Activated CD4-positive, alpha-beta T cell treated with anti-CD3 and anti-CD28 coated beads, Interleukin-2, amount 50 U/mL, for 24 hours (primary cell): ENCODE results near the gene TMCO4.

Source experiments
- DNase-seq, 2 donors: peaks; one replicate each; pipeline ENCODE4 v3.0.0-alpha.2; 2020; ENCODE audit warnings: low read depth in 1 of 2, low spot score in 1 of 2

TMCO4 gene

DNA sequence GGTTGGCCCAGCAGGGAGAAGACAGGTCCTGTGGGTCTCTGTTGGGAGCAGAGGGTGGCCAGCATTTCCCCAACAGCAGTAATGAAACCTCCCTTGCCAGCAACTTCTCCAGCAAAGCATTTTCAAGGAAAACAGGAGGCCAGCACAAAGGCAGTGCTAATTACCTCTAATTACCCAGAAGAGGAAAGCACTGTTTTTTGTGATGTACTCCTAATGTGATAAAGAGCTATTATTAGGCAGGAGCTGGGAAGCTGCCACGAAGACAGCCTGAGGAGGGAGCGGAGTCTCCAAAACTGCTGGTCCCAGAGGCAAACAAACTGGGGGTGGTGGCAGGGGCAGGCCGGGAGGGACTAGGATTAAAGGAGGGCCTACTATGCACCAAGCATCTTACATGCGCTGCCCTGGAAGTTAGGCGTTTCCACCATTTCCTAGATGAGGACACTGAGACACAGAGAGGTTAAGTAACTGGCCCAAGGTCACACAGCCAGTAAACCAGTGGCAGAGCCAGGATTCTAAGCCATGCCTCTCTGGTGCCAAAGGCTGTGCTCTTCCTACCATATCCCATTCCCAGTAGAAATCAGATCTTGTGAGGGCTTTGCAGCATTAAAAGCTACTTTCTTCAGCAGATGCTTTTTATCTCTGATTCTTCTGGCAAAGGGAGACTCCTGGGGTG is 110.5 kb downstream of the TMCO4 start:
- no peak for DNase-seq

DNA sequence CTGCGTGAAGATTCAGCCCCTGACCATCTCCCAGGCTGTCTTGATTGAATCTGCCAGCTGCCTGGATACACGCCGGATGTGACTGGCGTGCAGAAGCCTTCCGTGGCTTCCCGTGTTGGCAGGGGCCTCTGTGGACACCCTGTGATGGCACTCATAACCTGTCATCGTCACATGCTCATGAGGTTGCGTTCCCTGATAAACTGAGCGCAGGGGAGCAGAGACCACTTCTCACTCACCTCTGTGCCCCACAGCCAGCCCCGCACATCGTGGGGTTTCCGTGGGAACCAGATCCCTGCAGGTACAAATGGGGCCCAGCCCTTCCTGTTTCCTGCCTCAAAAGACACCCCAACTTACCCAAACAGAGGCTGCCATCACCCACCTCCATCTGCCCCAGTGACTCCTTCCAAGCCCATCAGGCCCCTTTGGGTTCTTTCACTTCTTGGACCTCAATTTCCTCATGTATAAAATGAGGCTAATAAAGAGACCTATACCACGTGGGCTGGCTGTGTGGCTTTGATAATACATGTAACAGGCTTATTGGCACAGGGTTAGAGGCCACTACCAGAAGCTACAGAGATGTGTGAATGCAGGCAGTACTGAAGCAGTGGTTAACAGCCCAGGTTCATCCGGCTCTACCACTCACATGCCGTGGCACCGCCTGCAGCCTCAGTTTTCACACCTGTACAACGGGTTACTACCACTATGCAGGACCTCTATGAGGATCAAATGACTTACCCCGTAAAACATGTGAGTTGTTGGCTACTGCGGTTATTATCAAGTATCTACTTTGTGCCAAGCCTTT is 111.5 kb downstream of the TMCO4 start:
- no peak for DNase-seq

DNA sequence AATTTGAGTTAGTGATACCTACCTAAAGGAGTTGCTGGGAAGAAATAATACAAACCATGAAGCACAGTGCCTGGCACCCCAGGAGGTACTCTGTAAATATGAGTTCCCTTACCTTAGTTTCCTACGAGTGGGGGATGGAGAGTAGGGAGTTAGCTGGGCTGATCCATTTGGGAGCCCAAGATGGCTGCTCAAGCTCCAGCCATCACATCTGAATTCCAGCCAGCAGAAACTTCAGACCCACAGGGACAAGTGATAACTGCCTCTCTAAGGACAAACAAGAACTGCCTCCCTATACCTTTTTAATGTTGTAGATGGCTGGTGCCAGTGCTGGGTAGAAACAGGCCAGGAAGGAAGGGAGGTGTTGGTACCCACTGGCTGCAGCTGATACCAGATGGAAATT is 112.3 kb downstream of the TMCO4 start:
- DNase-seq = no peak

DNA sequence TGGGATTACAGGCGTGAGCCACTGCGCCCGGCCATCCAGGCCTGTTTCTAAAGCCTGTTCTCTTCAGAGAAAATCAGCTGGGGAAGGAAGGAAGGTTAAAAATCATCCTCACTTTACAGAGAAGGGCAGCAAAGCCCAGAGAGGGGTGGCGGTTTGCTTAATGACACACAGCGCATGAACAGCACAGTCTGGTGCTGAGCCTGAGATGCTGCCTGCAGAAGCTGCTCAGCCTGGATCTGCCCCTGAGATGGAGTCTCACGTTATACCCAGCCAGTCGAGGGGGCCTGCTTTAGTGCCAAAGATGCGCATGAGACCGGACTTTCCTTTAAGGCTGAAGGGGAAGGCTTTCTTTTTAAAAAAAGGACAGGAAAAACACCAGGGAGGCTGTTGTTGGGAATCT is 113.7 kb downstream of the TMCO4 start:
- DNase-seq = no peak

DNA sequence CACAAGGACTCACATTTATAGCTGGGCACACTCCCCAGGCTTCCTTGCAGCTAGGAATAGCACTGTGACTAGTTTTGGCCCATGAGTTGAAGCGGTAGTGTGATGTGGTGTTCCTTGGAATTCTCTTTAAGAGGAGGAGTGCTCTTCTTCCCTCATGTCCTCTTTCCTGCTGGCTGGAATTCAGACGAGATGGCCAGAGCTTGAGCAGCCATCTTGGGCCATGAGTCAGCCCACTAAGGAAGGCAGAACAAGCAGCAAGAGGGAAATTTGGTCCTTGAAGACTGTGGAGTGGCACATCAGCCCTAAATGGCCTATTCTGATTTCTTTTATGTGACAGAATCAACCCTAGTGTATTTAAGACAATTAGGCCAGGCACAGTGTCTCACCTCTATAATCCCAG is 115.0 kb downstream of the TMCO4 start:
- no peak for DNase-seq

DNA sequence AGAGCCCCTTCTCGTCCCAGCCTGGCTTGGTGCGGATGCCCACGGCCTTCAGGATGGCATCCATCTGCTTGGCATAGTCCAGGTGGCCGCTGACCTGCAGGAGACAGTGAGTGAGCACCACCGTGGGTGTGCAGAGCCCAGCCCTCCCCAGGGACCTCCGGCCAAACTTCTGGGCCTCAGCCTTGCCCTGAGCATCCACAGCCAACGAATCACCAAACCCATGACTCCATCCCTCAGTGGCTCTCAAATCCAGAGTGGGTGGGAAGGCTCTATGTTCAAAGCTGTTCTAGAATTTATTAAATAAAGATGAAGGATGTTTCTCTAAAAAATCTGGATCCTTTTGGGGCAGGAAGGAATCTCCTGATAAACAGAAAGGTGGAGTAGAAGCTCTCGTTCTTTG is 116.4 kb downstream of the TMCO4 start:
- DNase-seq = no peak

DNA sequence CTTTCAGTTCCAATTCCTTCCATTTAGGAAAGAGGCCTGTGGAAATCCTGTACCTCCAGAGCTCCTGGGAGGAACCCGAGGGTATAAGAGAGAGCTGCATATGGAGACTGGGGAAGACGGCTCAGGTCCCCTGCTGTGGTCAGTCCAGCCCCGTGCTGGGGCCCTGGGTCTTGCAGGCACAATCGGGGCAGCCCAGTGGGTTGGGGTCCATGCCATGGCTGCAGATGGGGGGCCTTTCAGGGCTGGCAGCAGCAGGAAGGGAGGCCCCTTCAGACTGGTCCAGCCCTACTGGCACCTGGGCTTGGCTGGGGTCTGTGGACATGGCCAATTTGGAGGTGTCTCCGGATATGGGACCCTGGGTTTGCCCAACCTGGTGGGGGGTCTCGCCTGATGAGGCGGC is 116.8 kb downstream of the TMCO4 start:
- no peak for DNase-seq

DNA sequence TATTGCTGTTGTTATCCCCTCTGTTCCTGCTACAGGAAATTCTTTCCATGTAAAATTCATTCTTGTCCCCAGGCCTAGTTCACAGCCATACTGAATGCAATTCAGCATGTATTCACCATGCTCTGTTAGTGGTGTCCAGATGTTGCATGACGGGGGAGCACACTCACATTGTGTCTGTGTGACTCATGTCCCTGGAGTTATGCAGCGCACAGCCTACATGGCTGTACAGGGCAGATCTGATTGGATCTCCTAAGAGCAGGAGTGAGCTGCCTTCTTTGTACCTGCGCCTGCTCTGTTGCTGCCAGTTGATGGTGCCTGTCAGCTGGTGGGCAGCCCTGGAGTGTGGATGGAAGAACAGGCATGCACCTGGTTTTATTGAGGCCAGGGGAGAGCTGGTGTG is 117.5 kb downstream of the TMCO4 start:
- DNase-seq = no peak

DNA sequence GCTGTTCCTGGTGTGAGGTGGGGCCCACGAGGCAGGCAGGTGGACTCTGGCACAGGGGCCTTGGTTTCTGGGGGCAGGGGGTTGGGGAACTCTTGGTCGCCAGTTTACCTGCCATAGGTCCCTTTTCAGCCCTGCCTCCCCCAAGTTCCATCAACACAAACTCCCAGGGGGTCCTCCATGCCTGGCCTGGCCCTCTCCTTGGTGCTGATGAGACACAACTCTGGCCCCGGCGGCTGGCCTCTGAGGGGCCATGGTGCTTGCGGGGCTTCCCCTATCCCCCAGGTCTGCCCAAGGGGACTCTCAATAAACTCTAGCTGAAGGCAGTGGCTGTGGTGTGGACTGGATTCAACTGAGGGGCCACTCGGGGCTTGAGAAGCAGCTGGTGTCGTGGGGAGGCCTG is 119.1 kb downstream of the TMCO4 start:
- no peak for DNase-seq

DNA sequence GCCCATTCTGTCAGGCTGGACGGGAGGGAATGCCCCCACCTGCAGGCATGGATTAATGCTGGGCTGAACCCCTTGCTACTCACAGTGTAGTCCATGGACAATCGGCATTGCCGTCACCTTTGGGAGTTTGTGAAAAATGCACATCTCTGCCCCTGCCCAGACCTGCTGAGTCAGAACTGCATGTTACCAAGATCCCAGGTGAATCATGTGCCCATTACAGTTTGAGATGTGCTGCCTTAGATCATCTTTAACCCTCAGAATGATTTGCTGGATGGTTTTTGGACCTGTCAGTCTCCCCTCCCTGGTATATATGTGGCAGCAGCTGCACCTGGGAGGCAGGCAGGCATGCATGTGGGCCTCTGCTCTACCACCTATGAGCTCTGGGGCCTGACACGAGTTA is 120.0 kb downstream of the TMCO4 start:
- DNase-seq = no peak

DNA sequence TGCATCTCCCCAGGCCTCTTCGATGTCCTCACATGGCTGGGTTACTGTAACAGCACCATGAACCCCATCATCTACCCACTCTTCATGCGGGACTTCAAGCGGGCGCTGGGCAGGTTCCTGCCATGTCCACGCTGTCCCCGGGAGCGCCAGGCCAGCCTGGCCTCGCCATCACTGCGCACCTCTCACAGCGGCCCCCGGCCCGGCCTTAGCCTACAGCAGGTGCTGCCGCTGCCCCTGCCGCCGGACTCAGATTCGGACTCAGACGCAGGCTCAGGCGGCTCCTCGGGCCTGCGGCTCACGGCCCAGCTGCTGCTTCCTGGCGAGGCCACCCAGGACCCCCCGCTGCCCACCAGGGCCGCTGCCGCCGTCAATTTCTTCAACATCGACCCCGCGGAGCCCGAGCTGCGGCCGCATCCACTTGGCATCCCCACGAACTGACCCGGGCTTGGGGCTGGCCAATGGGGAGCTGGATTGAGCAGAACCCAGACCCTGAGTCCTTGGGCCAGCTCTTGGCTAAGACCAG is 120.7 kb downstream of the TMCO4 start:
- DNase-seq = no peak

DNA sequence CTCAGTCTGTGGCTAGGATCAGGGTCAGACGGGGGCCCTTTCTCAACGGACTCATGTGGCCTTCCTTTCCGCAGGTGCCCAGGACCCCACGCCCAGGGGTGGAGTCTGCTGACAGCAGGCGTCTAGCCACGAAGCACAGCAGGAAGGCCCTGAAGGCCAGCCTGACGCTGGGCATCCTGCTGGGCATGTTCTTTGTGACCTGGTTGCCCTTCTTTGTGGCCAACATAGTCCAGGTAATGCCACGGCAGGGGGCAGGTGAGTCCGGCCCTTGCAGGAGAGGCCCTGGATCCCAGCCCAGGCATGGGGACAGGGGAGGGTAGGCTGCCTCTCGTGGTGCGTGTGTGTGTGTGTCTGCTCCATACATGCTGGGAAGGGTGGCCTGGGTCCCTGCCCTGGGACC is 121.2 kb downstream of the TMCO4 start:
- DNase-seq = no peak

DNA sequence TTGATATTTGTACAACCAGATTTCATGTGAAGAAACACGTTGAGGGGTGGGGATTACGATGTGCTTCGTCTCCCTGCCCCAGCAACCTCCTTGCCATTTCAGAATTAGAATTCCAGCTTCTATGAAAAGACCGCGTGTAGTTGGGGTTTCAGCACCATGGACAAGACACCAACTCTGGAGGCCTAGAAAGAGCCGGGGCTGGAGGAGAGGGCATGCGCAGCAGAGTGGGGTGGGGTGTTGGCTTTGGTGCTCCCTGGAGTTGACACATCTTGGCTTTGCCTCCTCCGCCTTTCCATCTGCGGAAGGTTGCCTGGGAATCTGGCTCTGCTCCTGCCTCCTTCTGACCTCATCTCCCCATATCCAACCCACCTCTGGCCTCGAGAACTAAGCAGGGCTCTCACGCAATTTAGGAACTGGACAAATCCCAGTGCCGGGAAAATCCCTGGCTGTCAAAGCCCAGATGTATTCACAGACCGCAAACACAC is 123.2 kb downstream of the TMCO4 start:
- no peak for DNase-seq

DNA sequence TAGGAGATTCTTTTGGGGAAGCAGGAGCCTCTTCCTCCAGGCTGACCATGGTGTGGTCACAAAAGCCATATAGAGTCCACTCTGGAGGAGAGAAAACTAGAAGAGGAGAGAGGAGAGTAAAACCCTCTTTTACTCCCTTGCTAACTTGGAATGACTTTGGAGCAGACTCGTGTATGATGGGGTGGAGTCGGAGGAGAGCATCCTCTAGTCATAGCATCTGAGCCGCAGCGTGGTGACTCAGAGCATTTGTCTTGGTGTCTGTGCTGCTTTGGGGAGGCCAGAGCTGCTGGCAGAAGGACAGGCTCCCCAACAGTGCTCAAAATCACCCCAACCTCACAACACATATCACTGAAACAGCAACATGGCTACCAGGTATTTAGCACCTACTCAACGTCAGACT is 123.9 kb downstream of the TMCO4 start:
- no peak for DNase-seq

DNA sequence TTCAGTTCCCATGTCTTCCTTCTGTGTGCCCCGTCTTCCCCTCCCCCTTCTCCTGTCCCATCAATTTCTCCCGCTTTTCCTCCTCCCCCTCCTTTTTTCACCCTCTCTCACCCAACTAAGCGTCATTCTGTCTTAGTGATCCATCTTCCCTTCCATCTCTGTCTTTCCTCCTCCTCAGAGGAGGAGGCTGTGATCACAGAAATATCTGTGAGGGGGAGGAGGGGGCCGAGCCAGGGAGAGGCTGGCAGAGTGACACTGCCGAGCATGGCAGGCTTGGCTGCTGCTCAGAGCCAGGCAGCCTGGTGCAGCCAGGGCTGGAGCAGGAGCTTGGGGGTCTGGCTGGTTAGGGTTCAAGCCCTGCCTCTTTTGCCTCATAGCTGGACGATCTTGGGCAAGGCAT is 127.5 kb downstream of the TMCO4 start:
- no peak for DNase-seq

DNA sequence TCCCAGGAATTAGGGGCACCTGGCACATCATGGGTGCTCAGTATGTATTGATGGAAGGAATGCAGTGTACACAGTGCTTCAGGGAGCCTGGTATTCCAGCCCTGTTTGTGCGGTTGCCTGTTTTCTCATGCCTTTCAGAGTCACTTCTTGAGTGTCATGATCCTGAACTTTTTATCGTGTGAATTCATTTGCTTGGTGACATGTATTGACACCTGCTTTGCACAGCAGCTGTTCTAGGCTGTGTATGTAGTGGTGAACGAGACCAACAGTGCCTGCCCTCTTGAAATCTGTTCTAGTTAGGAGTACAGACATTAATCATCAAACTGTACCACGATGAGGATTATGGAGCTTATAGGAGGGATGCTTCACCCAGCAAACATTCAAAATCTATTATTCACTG is 128.9 kb downstream of the TMCO4 start:
- DNase-seq = no peak

DNA sequence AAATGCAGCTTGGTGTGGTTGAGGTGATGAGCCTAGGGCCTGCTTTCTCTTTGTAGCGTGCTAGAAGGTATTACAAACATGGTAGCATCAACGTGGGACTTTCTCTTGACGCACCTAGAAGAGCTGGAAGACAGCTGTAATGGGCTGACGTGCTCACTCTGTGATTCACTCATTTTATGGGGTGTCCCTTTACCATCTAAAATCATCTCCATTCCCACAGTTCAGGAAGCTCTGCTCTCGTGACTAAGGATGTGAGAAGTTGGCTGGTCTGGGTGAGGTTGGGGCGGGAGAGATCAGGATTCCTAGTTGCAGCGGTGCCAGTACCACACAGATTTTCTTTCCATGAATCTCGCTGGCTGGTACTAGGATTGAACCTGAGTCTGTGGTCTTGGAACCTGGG is 130.8 kb downstream of the TMCO4 start:
- DNase-seq = no peak

DNA sequence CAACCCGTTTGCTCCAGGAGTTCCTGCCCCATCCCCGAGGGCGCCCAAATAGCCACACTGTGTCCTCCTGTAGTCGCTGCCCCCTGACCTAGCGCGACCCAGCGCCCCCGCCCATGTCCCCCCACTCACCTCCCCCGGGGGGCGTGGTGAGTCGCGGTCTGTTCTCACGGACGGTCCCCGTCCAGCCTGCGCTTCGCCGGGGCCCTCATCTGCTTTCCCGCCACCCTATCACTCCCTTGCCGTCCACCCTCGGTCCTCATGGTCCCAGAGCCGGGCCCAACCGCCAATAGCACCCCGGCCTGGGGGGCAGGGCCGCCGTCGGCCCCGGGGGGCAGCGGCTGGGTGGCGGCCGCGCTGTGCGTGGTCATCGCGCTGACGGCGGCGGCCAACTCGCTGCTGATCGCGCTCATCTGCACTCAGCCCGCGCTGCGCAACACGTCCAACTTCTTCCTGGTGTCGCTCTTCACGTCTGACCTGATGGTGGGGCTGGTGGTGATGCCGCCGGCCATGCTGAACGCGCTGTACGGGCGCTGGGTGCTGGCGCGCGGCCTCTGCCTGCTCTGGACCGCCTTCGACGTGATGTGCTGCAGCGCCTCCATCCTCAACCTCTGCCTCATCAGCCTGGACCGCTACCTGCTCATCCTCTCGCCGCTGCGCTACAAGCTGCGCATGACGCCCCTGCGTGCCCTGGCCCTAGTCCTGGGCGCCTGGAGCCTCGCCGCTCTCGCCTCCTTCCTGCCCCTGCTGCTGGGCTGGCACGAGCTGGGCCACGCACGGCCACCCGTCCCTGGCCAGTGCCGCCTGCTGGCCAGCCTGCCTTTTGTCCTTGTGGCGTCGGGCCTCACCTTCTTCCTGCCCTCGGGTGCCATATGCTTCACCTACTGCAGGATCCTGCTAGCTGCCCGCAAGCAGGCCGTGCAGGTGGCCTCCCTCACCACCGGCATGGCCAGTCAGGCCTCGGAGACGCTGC is 133.9 kb downstream of the TMCO4 start:
- DNase-seq = no peak

DNA sequence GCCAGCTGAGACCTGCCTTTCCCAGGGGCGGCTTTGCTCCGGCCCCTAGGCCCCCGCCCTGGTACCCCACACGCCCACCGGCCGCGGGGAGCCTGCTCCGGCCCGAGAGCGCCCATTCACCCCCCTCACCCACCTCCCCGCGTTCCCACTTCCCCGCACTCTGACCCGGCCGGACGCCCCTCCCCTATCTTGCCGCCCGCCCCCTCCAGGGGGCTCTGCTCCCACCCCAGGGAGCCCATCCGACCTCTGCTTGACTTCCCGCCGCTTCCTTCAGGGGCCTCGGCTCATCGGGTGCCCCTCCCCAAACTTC is 134.6 kb downstream of the TMCO4 start:
- DNase-seq = no peak

DNA sequence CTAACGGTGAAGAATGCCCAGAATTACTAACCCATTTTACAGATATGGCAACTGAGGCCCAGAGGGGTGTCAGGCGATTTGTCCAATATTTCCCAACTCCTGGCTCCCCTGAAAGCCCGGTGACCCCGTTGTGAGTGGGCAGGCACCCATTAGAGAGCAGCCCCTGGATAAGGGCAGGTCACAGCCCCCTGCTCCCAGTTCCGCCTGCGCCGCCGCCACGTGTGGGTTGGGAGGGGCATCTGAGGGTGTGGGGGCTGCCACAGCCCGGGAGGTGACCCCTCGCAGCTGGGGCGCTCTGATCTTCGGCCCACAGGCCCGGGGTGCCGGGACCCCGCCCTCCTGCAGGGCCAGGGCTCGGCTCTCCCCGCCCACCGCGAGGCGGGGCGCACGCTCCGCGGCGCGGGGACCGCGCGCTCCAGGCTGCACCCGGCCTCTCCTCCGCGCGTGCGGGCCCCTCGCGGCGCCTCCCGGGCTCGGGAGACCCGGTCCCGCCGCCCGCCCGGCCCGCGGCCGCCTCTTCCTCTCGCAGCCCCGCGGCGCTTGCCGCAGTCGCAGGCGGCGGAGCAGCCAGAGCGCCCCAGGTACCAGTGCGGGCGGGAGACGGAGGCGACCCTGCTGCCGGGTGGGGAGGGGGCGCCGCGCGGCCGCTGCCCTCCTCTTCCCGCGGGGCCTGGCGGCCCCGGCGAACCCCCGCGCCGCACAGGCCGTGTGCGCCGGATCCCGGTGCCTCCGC is 135.1 kb downstream of the TMCO4 start, which contains the start of gene HTR6:
HTR6 (plus strand) TSS at position 423 of the 733 bp plus-strand sequence. CDS start 879 bp downstream, outside the sequence.
- DNase-seq = no peak

DNA sequence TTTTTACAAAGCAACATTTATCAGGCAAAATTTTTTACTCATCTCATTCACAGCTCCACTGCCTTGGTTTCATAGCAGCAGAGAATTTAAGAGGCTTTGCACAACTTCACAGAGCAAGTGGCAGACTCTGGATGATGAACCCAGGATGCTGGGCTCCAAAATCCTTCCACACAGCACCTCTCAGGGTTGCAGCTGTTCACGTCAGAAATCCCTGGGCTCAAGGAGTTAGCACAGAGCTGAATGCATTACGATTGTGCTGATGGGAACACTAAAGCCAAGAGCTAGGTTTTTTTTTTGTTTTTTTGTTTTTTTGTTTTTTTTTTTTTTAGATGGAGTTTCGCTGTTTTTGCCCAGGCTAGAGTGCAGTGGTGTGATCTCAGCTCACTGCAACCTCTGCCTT is 137.4 kb downstream of the TMCO4 start:
- no peak for DNase-seq
